GM20000 (cell line): ENCODE results near the gene SERTAD1.
A peak's percentile ranks its signal among the peaks of the same experiment; 100 is the strongest.

Experiments used
- DNase-seq: peaks from one replicate; pipeline ENCODE4 v3.0.0; 2012; ENCODE audit warnings: low spot score
- CTCF ChIP-seq: IDR thresholded peaks from 2 replicates; pipeline ENCODE4 v1.5.1; 2012; ENCODE audit warnings: mild to moderate bottlenecking, control low read depth; ENCODE audit errors: extremely low read depth, missing control alignments

SERTAD1 gene

GRCh38 chr19:40423938-40424337 lies 1.9 kb downstream of the SERTAD1 start:
- TF ChIP-seq CTCF, result no peak
- DNase-seq, result no peak

- no peak for DNase-seq
- no peak for TF ChIP-seq CTCF
These were observed 2.8 kb downstream of the SERTAD1 start for GRCh38 chr19:40422748-40423566.

GRCh38 chr19:40421993-40422747 lies 3.6 kb downstream of the SERTAD1 start:
- no peak for TF ChIP-seq CTCF
- no peak for DNase-seq

GRCh38 chr19:40420766-40421765 lies 4.7 kb downstream of the SERTAD1 start:
- peak; percentile 80 for DNase-seq
- TF ChIP-seq CTCF, result peak; percentile 73

GRCh38 chr19:40420451-40420765 lies 5.4 kb downstream of the SERTAD1 start:
- DNase-seq, result no peak
- no peak for TF ChIP-seq CTCF

GRCh38 chr19:40419780-40420179 lies 6.0 kb downstream of the SERTAD1 start:
- no peak for TF ChIP-seq CTCF
- no peak for DNase-seq
